K562 (cell line): ENCODE measurements around the gene PBX4. TPM values are rescaled to one million over a fixed set of nuclear protein-coding genes. Genes with fewer than 3 reads are reported as not detected.

Experiments
- BACH1 ChIP-seq: fragments of 200-800 bp; sonication (Bioruptor generic); IDR thresholded peaks from 2 replicates; pipeline ENCODE4 v1.6.1; 2016; ENCODE audit warnings: missing genetic modification characterization, missing compliant biosample characterization
- CREB5 ChIP-seq: fragments of 250-450 bp; sonication (Bioruptor Pico); IDR thresholded peaks from 2 replicates; pipeline ENCODE4 v1.5.0; 2020; ENCODE audit warnings: mild to moderate bottlenecking
- CREM ChIP-seq: IDR thresholded peaks from 2 replicates; pipeline ENCODE4 v1.6.1; 2014; ENCODE audit warnings: antibody characterized with exemption, low read depth
- ERF ChIP-seq: fragments of 450-650 bp; formaldehyde crosslinking; IDR thresholded peaks from 2 replicates; pipeline ENCODE4 v1.4.0; 2020; ENCODE audit warnings: mild to moderate bottlenecking, mixed read lengths
- MYC ChIP-seq, 2 experiments: fragments of 250-450 bp in 1 of 2; sonication (Bioruptor Pico) in 1 of 2; IDR thresholded peaks; 2 replicates each; pipeline versions ENCODE4 v1.5.1 to v1.6.1; 2012 to 2021; ENCODE audit warnings: low read depth in 2 of 2, borderline replicate concordance in 1 of 2, improper control_type of control experiment in 1 of 2, low read length in 1 of 2, mild to moderate bottlenecking in 1 of 2, moderate library complexity in 1 of 2
- SMAD3 ChIP-seq: fragments of 450-650 bp; formaldehyde crosslinking; conservative IDR thresholded peaks from 2 replicates; pipeline ENCODE4 v1.4.0; 2020; ENCODE audit warnings: mild to moderate bottlenecking
- SRSF9 ChIP-seq: fragments of 200-400 bp; formaldehyde crosslinking; IDR thresholded peaks from 2 replicates; pipeline ENCODE4 v1.6.1; 2017; ENCODE audit warnings: low read depth, low read length, borderline replicate concordance
- ZBTB34 ChIP-seq: fragments of 250-450 bp; sonication (Bioruptor Pico); IDR thresholded peaks from 2 replicates; pipeline ENCODE4 v1.8.0; 2021; ENCODE audit warnings: mild to moderate bottlenecking, moderate library complexity
- ZNF174 ChIP-seq: fragments of 250-450 bp; sonication (Bioruptor Pico); IDR thresholded peaks from 2 replicates; pipeline ENCODE4 v1.4.0; 2020; ENCODE audit warnings: mild to moderate bottlenecking
- polyA plus RNA-seq, 8 experiments: library from polyadenylated mRNA; depleted of rRNA in 4 of 8; stranded (reverse) in 5 of 8; unstranded in 3 of 8; fragments of >200 nt; fragmentation: Nextera tagmentation in 2 of 8; fragmentation: Illumina TruSeq in 1 of 8; extraction: Ambion mirVana in 2 of 8; extraction: Trizol in 1 of 8; gene quantifications; 2 replicates each; pipeline versions ENCODE4 v1.2.1 to v1.2.3, GENCODE V29; 2011 to 2014; ENCODE audit warnings: inconsistent platforms in 1 of 8, missing spikeins in 1 of 8
- total RNA-seq, 7 experiments: library from RNA; depleted of rRNA in 6 of 7; stranded (reverse); fragments of >200 nt in 6 of 7; fragmentation: Illumina TruSeq in 2 of 7; extraction: Trizol in 2 of 7; gene quantifications; 2 replicates each; pipeline versions ENCODE4 v1.2.1 to v1.2.3, GENCODE V29; 2011 to 2021; ENCODE audit warnings: low replicate concordance in 1 of 7

PBX4 gene
- total and polyA plus RNA-seq, 9 of the 15 experiments (the other 6 are each of a cell fraction or from before 2014, with no cell fraction given) = 0.11 to 3.8 (median 1.6) TPM; not detected in 1

- peak; percentile 56 for TF ChIP-seq MYC (IDR thresholded peaks at IDR 0.05; ENCODE audit: low read depth, low read length)
- TF ChIP-seq MYC (CRISPR knock-in tag; IDR thresholded peaks at IDR 0.05; ENCODE audit: borderline replicate concordance, low read depth) = no peak; the same call in 1 of the 2 replicates
- TF ChIP-seq SMAD3 (CRISPR knock-in tag) = peak; percentile 88
- peak; percentile 68; the same call in 1 of the 2 replicates for TF ChIP-seq ERF (CRISPR knock-in tag)
- no peak; the same call in 1 of the 2 replicates for TF ChIP-seq BACH1 (tag)
- no peak for TF ChIP-seq ZBTB34 (CRISPR knock-in tag)
- TF ChIP-seq SRSF9 = no peak
- peak; percentile 71 for TF ChIP-seq CREM
- TF ChIP-seq CREB5 (CRISPR knock-in tag) = no peak
- no peak for TF ChIP-seq ZNF174 (CRISPR knock-in tag)
Measured at GRCh38 chr19:19663256-19664120, 45.0 kb upstream of the PBX4 start, which contains the start of gene ATP13A1 (continued).
